K562 (cell line): ENCODE data around the gene ENOX2. TPM values are rescaled to one million over a fixed set of nuclear protein-coding genes. Genes with fewer than 3 reads are reported as not detected.

Experiments used
- ADNP ChIP-seq: fragments of 200-800 bp; sonication (Bioruptor generic); IDR thresholded peaks from 2 replicates; pipeline ENCODE4 v1.6.1; 2016; ENCODE audit warnings: missing genetic modification characterization, missing compliant biosample characterization
- ARID4B ChIP-seq: sonication (generic); formaldehyde crosslinking; IDR thresholded peaks from 2 replicates; pipeline ENCODE4 v1.8.0; 2022; ENCODE audit warnings: mild to moderate bottlenecking, missing genetic modification reagents
- ATF1 ChIP-seq, 2 experiments: fragments of 450-650 bp in 1 of 2; IDR thresholded peaks; 2 replicates each; pipeline ENCODE4 v1.6.1; 2016; ENCODE audit warnings: missing compliant biosample characterization in 1 of 2, missing genetic modification characterization in 1 of 2
- BCLAF1 ChIP-seq, 2 experiments: fragments of 450-650 bp in 1 of 2; IDR thresholded peaks; 2 replicates each; pipeline ENCODE4 v1.6.1; 2011 to 2017; ENCODE audit warnings: low read depth in 2 of 2, antibody characterized with exemption in 1 of 2, borderline replicate concordance in 1 of 2, low read length in 1 of 2, mild to moderate bottlenecking in 1 of 2, mixed read lengths in 1 of 2; ENCODE audit not compliant: control insufficient read depth in 1 of 2
- BDP1 ChIP-seq: IDR thresholded peaks from 3 replicates; pipeline ENCODE4 v1.6.1; 2011; ENCODE audit not compliant: insufficient read length, insufficient read depth
- CGGBP1 ChIP-seq: fragments of 250-450 bp; sonication (Bioruptor Pico); IDR thresholded peaks from 2 replicates; pipeline ENCODE4 v1.9.0; 2021; ENCODE audit warnings: mild to moderate bottlenecking
- CXXC5 ChIP-seq: fragments of 250-450 bp; sonication (Bioruptor Pico); IDR thresholded peaks from 2 replicates; pipeline ENCODE4 v1.8.0; 2022; ENCODE audit warnings: inconsistent platforms, mild to moderate bottlenecking, moderate library complexity
- EHMT2 ChIP-seq: fragments of 450-650 bp; IDR thresholded peaks from 2 replicates; pipeline ENCODE4 v1.6.1; 2018; ENCODE audit warnings: antibody characterized with exemption
- KLF16 ChIP-seq: IDR thresholded peaks from 2 replicates; pipeline ENCODE4 v1.6.1; 2016; ENCODE audit warnings: antibody characterized with exemption
- NONO ChIP-seq, 2 experiments: fragments of 200-400 bp in 1 of 2; fragments of 450-650 bp in 1 of 2; formaldehyde crosslinking in 1 of 2; IDR thresholded peaks; 2 replicates each; pipeline ENCODE4 v1.6.1; 2017; ENCODE audit warnings: low read depth in 2 of 2, mild to moderate bottlenecking in 2 of 2, moderate library complexity in 2 of 2, low read length in 1 of 2
- PML ChIP-seq: IDR thresholded peaks from 2 replicates; pipeline ENCODE4 v1.6.1; 2012; ENCODE audit warnings: low read length, inconsistent platforms
- RBM25 ChIP-seq: fragments of 200-400 bp; formaldehyde crosslinking; IDR thresholded peaks from 2 replicates; pipeline ENCODE4 v1.6.1; 2018; ENCODE audit warnings: low read length, low read depth, moderate library complexity; ENCODE audit not compliant: severe bottlenecking
- polyA plus RNA-seq, 8 experiments: library from polyadenylated mRNA; depleted of rRNA in 4 of 8; stranded (reverse) in 5 of 8; unstranded in 3 of 8; fragments of >200 nt; fragmentation: Nextera tagmentation in 2 of 8; fragmentation: Illumina TruSeq in 1 of 8; extraction: Ambion mirVana in 2 of 8; extraction: Trizol in 1 of 8; gene quantifications; 2 replicates each; pipeline versions ENCODE4 v1.2.1 to v1.2.3, GENCODE V29; 2011 to 2014; ENCODE audit warnings: inconsistent platforms in 1 of 8, missing spikeins in 1 of 8
- total RNA-seq, 7 experiments: library from RNA; depleted of rRNA in 6 of 7; stranded (reverse); fragments of >200 nt in 6 of 7; fragmentation: Illumina TruSeq in 2 of 7; extraction: Trizol in 2 of 7; gene quantifications; 2 replicates each; pipeline versions ENCODE4 v1.2.1 to v1.2.3, GENCODE V29; 2011 to 2021; ENCODE audit warnings: low replicate concordance in 1 of 7

ENOX2 gene
- total and polyA plus RNA-seq, 9 of the 15 experiments (the other 6 are each of a cell fraction or from before 2014, with no cell fraction given), result 6.1 to 24.0 (median 13.8) TPM

GRCh38 chrX:130700629-130701028, 202.4 kb downstream of the ENOX2 start (continued):
- TF ChIP-seq ATF1 (CRISPR knock-in tag; IDR thresholded peaks at IDR 0.05) (no peak), ATF1 (tag; IDR thresholded peaks at IDR 0.05) (no peak), PML (no peak), BCLAF1 (IDR thresholded peaks at IDR 0.05; ENCODE audit: borderline replicate concordance in 1 of 2, control insufficient read depth in 1 of 2, low read depth in 2 of 2, low read length in 1 of 2) (no peak), CXXC5 (no peak), KLF16 (no peak), NONO (IDR thresholded peaks at IDR 0.05; ENCODE audit: low read depth in 2 of 2, low read length in 1 of 2) (no peak), ADNP (tag) (0 out of 2 replicates have a peak, but pooled peaks have one; percentile 29), CGGBP1 (CRISPR knock-in tag) (no peak), EHMT2 (no peak), ARID4B (CRISPR knock-in tag) (no peak), BDP1 (no peak), RBM25 (peak; percentile 92)
